Transverse colon (tissue), 4 donors: ENCODE results near the gene RAPGEF5. TPM values are rescaled to one million over a fixed set of nuclear protein-coding genes. Genes with fewer than 3 reads are reported as not detected.

Experiments used
- DNase-seq: peaks from one replicate; pipeline ENCODE4 v3.0.0-alpha.2; 2019
- H3K27ac ChIP-seq, 4 donors: fragments of 200-600 bp; sonication (generic); 2 replicates each; pipeline ENCODE4 v1.5.1; 2016 to 2018; ENCODE audit warnings: inconsistent platforms in 4 of 4
- H3K27me3 ChIP-seq: fragments of 200-600 bp; sonication (generic); 2 replicates; pipeline ENCODE4 v1.5.1; 2017; ENCODE audit warnings: inconsistent platforms
- H3K36me3 ChIP-seq, 4 donors: fragments of 200-600 bp; sonication (generic); 2 replicates each; pipeline ENCODE4 v1.5.1; 2017 to 2019; ENCODE audit warnings: inconsistent platforms in 4 of 4
- H3K4me1 ChIP-seq, 4 donors: fragments of 200-600 bp; sonication (generic); 2 replicates each; pipeline ENCODE4 v1.5.1; 2017 to 2020; ENCODE audit warnings: inconsistent platforms in 4 of 4
- H3K4me3 ChIP-seq, 4 donors: fragments of 200-600 bp; sonication (generic); 1 replicate in 1 of 4; 2 replicates in 3 of 4; pipeline versions ENCODE4 v1.5.1 to v1.6.1; 2017 to 2019; ENCODE audit warnings: inconsistent platforms in 4 of 4
- H3K9me3 ChIP-seq, 2 donors: fragments of 200-600 bp; sonication (generic); 2 replicates each; pipeline ENCODE4 v1.5.1; 2017 to 2019; ENCODE audit warnings: inconsistent platforms in 2 of 2
- EP300 ChIP-seq: sonication (generic); formaldehyde crosslinking; IDR thresholded peaks from one replicate; pipeline ENCODE4 v1.6.1; 2017; ENCODE audit warnings: antibody characterized with exemption, low read depth
- POLR2A ChIP-seq: fragments of 450-650 bp; IDR thresholded peaks from one replicate; pipeline ENCODE4 v1.6.1; 2016; ENCODE audit warnings: antibody characterized with exemption, mild to moderate bottlenecking, moderate library complexity
- POLR2AphosphoS5 ChIP-seq, 3 donors: sonication (generic); formaldehyde crosslinking; IDR thresholded peaks; one replicate each; pipeline ENCODE4 v1.6.1; 2016; ENCODE audit warnings: antibody characterized with exemption in 3 of 3
- WGBS, 2 donors: methylation state at CpG; one replicate each; pipeline ENCODE4 v1.1.5; 2018; ENCODE audit warnings: low coverage in 1 of 2; 5-methylcytosine and 5-hydroxymethylcytosine counted together
- in situ Hi-C, 4 donors: fragments of 200-750 bp; cut with MboI; loops; one replicate each; pipeline versions ENCODE4 v1.15.0 to v1.15.1; 2017; ENCODE audit warnings: low sequenced_read_pairs in 3 of 4, low pct_ligation_motif_present in 1 of 4, low pct_unique_long_range_greater_than_20kb in 1 of 4
- intact Hi-C: fragments of 100-400 bp; cut with DNase I; formaldehyde crosslinking; loops from one replicate; pipeline ENCODE4 v1.15.1; 2023; ENCODE audit warnings: low total_unique reads
- small RNA-seq, 4 donors: library from RNA; depleted of rRNA; stranded (forward); fragments of <200 nt; gene quantifications; one replicate each; pipeline ENCODE3, GENCODE V24; 2016
- total RNA-seq, 4 donors: library from RNA; depleted of rRNA; stranded (reverse); fragments of >200 nt; gene quantifications; one replicate each; pipeline ENCODE4 v1.1.0, GENCODE V29; 2016
- TF ChIP-seq, protein P1 (sequence below), 5 experiments: fragments of 200-600 bp in 3 of 5; fragments of 450-650 bp in 2 of 5; sonication (generic) in 3 of 5; IDR thresholded peaks; 1 replicate in 2 of 5; 2 replicates in 3 of 5; pipeline ENCODE4 v1.5.1; 2016 to 2017; ENCODE audit warnings: antibody characterized with exemption in 5 of 5, inconsistent platforms in 3 of 5, mild to moderate bottlenecking in 2 of 5, moderate library complexity in 1 of 5

Gene RAPGEF5
- total RNA-seq, 4 donors from 2014 or later, result 82.3 to 112 (median 100) TPM

DNA sequence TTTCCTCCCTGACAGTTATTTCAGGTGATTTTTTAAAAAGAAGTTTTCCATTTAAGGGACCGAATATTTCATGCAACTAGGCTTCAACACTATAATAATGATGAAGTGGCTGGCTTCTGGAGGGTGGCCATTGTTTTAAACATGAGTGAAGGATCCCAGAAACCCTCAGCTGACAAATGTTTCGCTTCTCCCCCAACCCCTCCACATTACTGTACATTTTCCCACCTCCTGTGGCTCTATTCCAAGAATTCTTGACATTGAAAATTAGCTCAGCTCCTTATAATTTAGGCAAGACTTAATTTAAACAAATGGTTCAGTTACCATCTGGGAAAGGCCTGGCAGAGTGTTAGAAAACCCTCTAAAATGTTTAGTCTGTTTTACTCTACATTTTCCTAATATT, 281.4 kb downstream of the RAPGEF5 start:
- Histone ChIP-seq H3K27me3 (peaks cover 21% of the 10 kb centered on the region), H3K27ac (no peak overlapping the region), H3K36me3 (no peaks in the 10 kb centered on the region), H3K4me1 (no peaks in the 10 kb centered on the region), H3K4me3 (no peak overlapping the region), H3K9me3 (no peaks in the 10 kb centered on the region)
- TF ChIP-seq, protein P1, sequence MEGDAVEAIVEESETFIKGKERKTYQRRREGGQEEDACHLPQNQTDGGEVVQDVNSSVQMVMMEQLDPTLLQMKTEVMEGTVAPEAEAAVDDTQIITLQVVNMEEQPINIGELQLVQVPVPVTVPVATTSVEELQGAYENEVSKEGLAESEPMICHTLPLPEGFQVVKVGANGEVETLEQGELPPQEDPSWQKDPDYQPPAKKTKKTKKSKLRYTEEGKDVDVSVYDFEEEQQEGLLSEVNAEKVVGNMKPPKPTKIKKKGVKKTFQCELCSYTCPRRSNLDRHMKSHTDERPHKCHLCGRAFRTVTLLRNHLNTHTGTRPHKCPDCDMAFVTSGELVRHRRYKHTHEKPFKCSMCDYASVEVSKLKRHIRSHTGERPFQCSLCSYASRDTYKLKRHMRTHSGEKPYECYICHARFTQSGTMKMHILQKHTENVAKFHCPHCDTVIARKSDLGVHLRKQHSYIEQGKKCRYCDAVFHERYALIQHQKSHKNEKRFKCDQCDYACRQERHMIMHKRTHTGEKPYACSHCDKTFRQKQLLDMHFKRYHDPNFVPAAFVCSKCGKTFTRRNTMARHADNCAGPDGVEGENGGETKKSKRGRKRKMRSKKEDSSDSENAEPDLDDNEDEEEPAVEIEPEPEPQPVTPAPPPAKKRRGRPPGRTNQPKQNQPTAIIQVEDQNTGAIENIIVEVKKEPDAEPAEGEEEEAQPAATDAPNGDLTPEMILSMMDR (IDR thresholded peaks at IDR 0.05), result no peak
- TF ChIP-seq EP300, result no peak
- intact Hi-C loops (no loop called here), in situ Hi-C loops (no loop called here)
- 67 to 78% methylated on average over 2 of the region's 2 CpGs for WGBS, 2 donors
- DNase-seq, result no peak

GRCh38 chr7:22074897-22075296, 282.1 kb downstream of the RAPGEF5 start:
- in situ Hi-C loops, result no loop called here
- no peaks in the 10 kb centered on the region for H3K36me3 ChIP-seq
- intact Hi-C loops, result no loop called here
- no peak overlapping the region for H3K4me3 ChIP-seq
- TF ChIP-seq EP300 (no peak), POLR2AphosphoS5 (IDR thresholded peaks at IDR 0.05) (no peak), POLR2A (no peak)
- TF ChIP-seq, protein P1 (IDR thresholded peaks at IDR 0.05), result no peak
- no peaks in the 10 kb centered on the region for H3K4me1 ChIP-seq
- WGBS, 2 donors, result 40 to 53% methylated on average over 1 to 3 of the region's 3 CpGs
- DNase-seq, result no peak
- H3K9me3 ChIP-seq, result no peaks in the 10 kb centered on the region
- H3K27me3 ChIP-seq, result peaks cover 17% of the 10 kb centered on the region
- H3K27ac ChIP-seq, result no peak overlapping the region

Small RNA genes lying within 50 kb of the gene (small RNA-seq; reads per million reads assigned to genes)
- 0 reads per million in 4 donors for gene RNA5SP227

Other genes starting within 250 kb of the RAPGEF5 start
- 1 to 10 TPM in 1 of 4 donors, under 1 TPM in 1, not detected in 2; 0.64 to 3.7 TPM for gene STEAP1B, start 143.0 kb upstream of the RAPGEF5 start, total RNA-seq